ENCODE measurements around the gene CRISPLD2. TPM values are rescaled to one million over a fixed set of nuclear protein-coding genes. Genes with fewer than 3 reads are reported as not detected.

The CRISPLD2 gene
- total RNA-seq, 2 donors from 2014 or later: 27.5 to 129 TPM

DNA sequence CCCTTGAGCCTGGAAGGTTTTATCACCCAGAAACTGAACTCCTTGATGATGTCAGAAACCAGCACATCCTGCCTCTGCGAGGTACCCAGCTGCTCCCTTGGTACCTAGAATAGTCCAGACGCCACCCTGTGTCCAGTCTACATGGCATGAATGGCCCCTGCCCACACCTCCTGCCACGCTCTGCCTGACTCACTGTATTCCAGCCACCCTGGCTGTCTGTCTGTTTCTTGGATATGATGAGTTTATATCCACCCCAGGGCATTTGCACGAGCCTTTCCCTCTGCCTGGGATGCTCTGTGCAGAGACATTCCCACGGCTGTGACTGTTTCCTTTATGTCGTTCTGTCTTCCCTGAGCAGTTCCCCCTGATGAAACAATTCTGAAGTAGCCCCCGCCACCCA lies 68.7 kb downstream of the CRISPLD2 start:
- intact Hi-C loops (cut with DNase I): no loop called here
- H3K27me3 ChIP-seq: no peaks in the 10 kb centered on the region
- H3K36me3 ChIP-seq (replicated peaks in 1 of 2; ENCODE audit: insufficient read depth in 1 of 2, low read depth in 2 of 2): no peaks in the 10 kb centered on the region
- no peak for TF ChIP-seq POLR2A (IDR thresholded peaks at IDR 0.05)
- TF ChIP-seq, protein P1, sequence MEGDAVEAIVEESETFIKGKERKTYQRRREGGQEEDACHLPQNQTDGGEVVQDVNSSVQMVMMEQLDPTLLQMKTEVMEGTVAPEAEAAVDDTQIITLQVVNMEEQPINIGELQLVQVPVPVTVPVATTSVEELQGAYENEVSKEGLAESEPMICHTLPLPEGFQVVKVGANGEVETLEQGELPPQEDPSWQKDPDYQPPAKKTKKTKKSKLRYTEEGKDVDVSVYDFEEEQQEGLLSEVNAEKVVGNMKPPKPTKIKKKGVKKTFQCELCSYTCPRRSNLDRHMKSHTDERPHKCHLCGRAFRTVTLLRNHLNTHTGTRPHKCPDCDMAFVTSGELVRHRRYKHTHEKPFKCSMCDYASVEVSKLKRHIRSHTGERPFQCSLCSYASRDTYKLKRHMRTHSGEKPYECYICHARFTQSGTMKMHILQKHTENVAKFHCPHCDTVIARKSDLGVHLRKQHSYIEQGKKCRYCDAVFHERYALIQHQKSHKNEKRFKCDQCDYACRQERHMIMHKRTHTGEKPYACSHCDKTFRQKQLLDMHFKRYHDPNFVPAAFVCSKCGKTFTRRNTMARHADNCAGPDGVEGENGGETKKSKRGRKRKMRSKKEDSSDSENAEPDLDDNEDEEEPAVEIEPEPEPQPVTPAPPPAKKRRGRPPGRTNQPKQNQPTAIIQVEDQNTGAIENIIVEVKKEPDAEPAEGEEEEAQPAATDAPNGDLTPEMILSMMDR (IDR thresholded peaks at IDR 0.05): no peak
- no peak overlapping the region for H3K27ac ChIP-seq
- H3K4me3 ChIP-seq: no peak overlapping the region
- no peaks in the 10 kb centered on the region for H3K9me3 ChIP-seq
- no peak for DNase-seq
- no peak for ATAC-seq
- peaks cover 10% of the 10 kb centered on the region for H3K4me1 ChIP-seq
- 87 to 96% methylated on average over 7 of the region's 7 CpGs for WGBS, 2 donors

DNA sequence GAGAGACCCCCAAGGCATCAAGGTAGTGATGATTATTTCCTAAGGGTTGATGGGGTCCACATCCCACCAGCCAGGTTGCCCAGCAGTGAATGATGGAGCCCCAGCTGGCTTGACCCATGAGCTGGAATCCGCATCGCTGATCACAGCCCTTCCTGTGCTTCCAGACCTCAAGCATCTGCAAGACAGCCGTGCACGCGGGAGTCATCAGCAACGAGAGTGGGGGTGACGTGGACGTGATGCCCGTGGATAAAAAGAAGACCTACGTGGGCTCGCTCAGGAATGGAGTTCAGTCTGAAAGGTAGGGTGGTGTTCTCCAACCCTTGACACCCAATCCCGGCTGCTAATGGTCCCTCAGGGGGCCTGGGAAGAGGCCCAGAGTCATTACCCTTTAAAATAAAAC lies 69.3 kb downstream of the CRISPLD2 start:
- DNase-seq (no peak), ATAC-seq (no peak)
- Histone ChIP-seq H3K4me3 (no peak overlapping the region), H3K27ac (no peak overlapping the region), H3K27me3 (no peaks in the 10 kb centered on the region), H3K9me3 (no peaks in the 10 kb centered on the region), H3K4me1 (peaks cover 10% of the 10 kb centered on the region), H3K36me3 (replicated peaks in 1 of 2; ENCODE audit: insufficient read depth in 1 of 2, low read depth in 2 of 2) (no peaks in the 10 kb centered on the region)
- TF ChIP-seq, protein P1 (IDR thresholded peaks at IDR 0.05): no peak
- TF ChIP-seq POLR2A (IDR thresholded peaks at IDR 0.05): no peak
- intact Hi-C loops (cut with DNase I): no loop called here
- 64 to 87% methylated on average over 12 of the region's 12 CpGs for WGBS, 2 donors

DNA sequence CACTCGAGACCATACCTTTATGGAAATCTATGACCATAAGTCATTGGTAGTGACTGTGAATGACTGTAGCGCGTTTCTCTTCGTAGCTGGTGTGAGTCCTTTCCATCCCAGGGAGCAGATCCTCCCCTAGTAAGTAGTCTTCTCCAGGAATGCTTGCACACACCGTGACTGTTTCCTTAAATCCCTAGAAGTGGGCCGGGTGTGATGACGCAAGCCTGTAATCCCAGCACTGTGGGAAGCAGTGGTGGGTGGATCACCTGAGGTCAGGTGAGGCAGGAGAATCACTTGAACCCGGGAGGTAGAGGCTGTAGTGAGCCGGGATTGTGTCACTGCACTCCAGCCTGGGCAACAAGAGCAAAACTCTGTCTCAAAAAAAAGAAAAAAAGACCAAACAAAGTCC lies 70.6 kb downstream of the CRISPLD2 start:
- no peak overlapping the region for H3K27ac ChIP-seq
- no peaks in the 10 kb centered on the region for H3K27me3 ChIP-seq
- DNase-seq (no peak), ATAC-seq (no peak)
- intact Hi-C loops (cut with DNase I): no loop called here
- H3K4me1 ChIP-seq: no peaks in the 10 kb centered on the region
- H3K36me3 ChIP-seq (replicated peaks in 1 of 2; ENCODE audit: insufficient read depth in 1 of 2, low read depth in 2 of 2): no peaks in the 10 kb centered on the region
- WGBS, 2 donors: 81 to 86% methylated on average over 8 to 9 of the region's 9 CpGs
- H3K9me3 ChIP-seq: no peaks in the 10 kb centered on the region
- TF ChIP-seq, protein P1 (IDR thresholded peaks at IDR 0.05): no peak
- no peak for TF ChIP-seq POLR2A (IDR thresholded peaks at IDR 0.05)
- no peak overlapping the region for H3K4me3 ChIP-seq

DNA sequence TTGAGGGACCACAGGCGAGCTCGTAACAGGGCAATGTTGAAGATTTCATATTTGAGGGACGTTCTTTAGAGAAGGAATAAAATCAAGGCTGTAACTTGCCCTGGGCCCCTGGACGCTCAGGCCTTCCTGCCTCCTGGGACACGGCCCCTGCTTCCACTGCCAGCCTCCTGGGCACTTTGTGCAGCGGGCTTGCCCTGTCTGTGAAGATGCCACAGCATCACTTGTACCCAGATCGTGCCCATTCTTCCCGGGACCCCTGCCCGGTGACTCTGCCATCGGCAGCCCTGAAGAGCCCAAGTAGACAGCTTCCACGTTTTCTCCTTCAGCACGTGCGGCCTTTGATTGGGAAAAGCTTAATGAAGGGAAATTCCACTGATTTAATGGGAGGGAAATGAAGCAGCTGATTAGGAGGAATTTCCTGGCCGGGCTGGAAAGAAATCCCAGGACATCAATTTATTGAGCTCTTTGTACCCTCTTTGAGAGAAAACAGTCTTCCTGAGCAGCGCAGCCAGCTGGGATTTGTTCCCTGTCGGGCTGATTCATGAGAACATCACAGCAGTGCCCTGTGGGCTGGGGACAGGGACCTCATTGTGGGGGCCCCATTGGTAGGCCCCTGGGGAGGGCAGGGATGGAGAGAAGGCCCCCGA lies 71.5 kb downstream of the CRISPLD2 start:
- Histone ChIP-seq H3K4me3 (no peak overlapping the region), H3K4me1 (no peaks in the 10 kb centered on the region), H3K27me3 (no peaks in the 10 kb centered on the region), H3K27ac (no peak overlapping the region), H3K36me3 (replicated peaks in 1 of 2; ENCODE audit: insufficient read depth in 1 of 2, low read depth in 2 of 2) (no peaks in the 10 kb centered on the region), H3K9me3 (no peaks in the 10 kb centered on the region)
- intact Hi-C loops (cut with DNase I): no loop called here
- 71 to 83% methylated on average over 17 of the region's 17 CpGs for WGBS, 2 donors
- DNase-seq (no peak), ATAC-seq (no peak)
- no peak for TF ChIP-seq POLR2A (IDR thresholded peaks at IDR 0.05)
- TF ChIP-seq, protein P1 (IDR thresholded peaks at IDR 0.05): no peak

DNA sequence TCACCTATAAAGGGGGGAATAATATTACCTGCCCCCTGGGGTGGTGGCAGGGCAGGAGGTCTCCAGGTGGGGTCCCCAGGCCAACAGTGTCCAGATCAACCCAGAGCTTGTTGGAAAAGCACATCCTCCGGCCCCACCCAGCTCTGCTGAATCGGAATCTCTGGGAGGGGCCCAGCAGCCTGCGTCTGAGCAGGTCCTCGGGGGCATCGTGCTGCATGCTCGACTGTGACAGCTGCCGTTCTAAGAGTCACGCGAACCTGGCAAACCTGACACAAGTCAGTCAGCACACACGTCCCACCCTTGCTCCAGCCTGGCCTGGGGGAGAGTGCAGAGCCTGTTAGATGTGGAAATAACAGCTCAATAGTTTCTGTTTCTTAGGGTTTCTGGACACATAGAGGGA lies 72.3 kb downstream of the CRISPLD2 start:
- no peak overlapping the region for H3K4me3 ChIP-seq
- no peaks in the 10 kb centered on the region for H3K36me3 ChIP-seq (replicated peaks in 1 of 2; ENCODE audit: insufficient read depth in 1 of 2, low read depth in 2 of 2)
- ATAC-seq (no peak), DNase-seq (no peak)
- H3K27ac ChIP-seq: no peak overlapping the region
- H3K27me3 ChIP-seq: no peaks in the 10 kb centered on the region
- no peak for TF ChIP-seq POLR2A (IDR thresholded peaks at IDR 0.05)
- TF ChIP-seq, protein P1 (IDR thresholded peaks at IDR 0.05): no peak
- no peaks in the 10 kb centered on the region for H3K9me3 ChIP-seq
- WGBS, 2 donors: 77 to 80% methylated on average over 1 to 10 of the region's 10 CpGs
- intact Hi-C loops (cut with DNase I): no loop called here
- H3K4me1 ChIP-seq: no peaks in the 10 kb centered on the region

All from body of pancreas (tissue), 4 donors.